ENCODE measurements around the gene CERT1. TPM values are rescaled to one million over a fixed set of nuclear protein-coding genes. Genes with fewer than 3 reads are reported as not detected.

CERT1 gene
- total RNA-seq, 4 donors from 2014 or later = 36.9 to 65.8 (median 43.0) TPM

DNA sequence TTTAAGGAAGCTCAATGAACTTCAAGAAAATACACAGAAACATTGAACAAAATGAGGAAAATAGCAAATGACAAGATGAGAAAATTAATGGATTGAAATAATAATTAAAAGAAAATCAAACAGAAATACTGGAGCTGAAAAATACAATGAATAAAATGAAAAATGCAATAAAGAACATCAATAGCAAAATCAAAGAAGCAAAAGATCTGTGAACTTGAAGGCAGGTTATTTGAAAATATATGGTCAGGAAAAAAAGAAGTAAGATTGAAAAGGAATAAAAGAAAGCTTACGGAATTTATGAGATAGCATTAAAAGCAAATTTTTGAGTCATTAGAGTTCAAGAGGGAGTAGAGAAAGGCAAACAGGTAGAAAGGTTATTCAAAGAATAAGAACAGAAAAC is 42.4 kb downstream of the CERT1 start:
- H3K4me1 ChIP-seq = no peaks in the 10 kb centered on the region
- H3K36me3 ChIP-seq = no peaks in the 10 kb centered on the region
- H3K4me3 ChIP-seq = no peak overlapping the region
- no peaks in the 10 kb centered on the region for H3K27me3 ChIP-seq
- DNase-seq = no peak
- no peak overlapping the region for H3K27ac ChIP-seq
- TF ChIP-seq, protein P1, sequence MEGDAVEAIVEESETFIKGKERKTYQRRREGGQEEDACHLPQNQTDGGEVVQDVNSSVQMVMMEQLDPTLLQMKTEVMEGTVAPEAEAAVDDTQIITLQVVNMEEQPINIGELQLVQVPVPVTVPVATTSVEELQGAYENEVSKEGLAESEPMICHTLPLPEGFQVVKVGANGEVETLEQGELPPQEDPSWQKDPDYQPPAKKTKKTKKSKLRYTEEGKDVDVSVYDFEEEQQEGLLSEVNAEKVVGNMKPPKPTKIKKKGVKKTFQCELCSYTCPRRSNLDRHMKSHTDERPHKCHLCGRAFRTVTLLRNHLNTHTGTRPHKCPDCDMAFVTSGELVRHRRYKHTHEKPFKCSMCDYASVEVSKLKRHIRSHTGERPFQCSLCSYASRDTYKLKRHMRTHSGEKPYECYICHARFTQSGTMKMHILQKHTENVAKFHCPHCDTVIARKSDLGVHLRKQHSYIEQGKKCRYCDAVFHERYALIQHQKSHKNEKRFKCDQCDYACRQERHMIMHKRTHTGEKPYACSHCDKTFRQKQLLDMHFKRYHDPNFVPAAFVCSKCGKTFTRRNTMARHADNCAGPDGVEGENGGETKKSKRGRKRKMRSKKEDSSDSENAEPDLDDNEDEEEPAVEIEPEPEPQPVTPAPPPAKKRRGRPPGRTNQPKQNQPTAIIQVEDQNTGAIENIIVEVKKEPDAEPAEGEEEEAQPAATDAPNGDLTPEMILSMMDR (IDR thresholded peaks at IDR 0.05) = no peak
- no peak for TF ChIP-seq POLR2A (IDR thresholded peaks at IDR 0.05)
- intact Hi-C loops (cut with DNase I; ENCODE audit: low total_unique reads) = no loop called here
- peaks cover 0 to 15% of the 10 kb centered on the region in 2 donors for H3K9me3 ChIP-seq

DNA sequence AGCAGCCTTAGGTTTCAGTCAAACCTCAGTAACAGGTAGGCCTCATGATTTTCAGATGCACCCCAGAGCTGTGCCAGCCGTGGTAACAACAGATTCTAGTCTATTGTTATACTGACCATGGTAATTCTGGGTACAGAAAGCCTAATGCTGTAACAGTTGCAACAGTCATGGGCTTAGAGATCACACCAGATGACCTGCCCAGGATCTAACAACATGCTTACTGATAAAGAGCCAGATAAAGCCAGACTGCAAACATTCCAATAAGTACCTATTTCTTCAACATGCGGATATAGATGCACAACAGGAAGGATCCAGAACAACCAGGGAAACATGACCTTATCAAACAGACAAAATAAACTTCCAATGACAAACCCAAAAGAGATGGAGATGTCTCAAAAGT is 42.8 kb downstream of the CERT1 start:
- peaks cover 0 to 15% of the 10 kb centered on the region in 2 donors for H3K9me3 ChIP-seq
- no peak overlapping the region for H3K27ac ChIP-seq
- DNase-seq = no peak
- no peaks in the 10 kb centered on the region for H3K27me3 ChIP-seq
- no peak for TF ChIP-seq POLR2A (IDR thresholded peaks at IDR 0.05)
- TF ChIP-seq, protein P1 (IDR thresholded peaks at IDR 0.05) = no peak
- no peaks in the 10 kb centered on the region for H3K36me3 ChIP-seq
- no peaks in the 10 kb centered on the region for H3K4me1 ChIP-seq
- intact Hi-C loops (cut with DNase I; ENCODE audit: low total_unique reads) = no loop called here
- no peak overlapping the region for H3K4me3 ChIP-seq

DNA sequence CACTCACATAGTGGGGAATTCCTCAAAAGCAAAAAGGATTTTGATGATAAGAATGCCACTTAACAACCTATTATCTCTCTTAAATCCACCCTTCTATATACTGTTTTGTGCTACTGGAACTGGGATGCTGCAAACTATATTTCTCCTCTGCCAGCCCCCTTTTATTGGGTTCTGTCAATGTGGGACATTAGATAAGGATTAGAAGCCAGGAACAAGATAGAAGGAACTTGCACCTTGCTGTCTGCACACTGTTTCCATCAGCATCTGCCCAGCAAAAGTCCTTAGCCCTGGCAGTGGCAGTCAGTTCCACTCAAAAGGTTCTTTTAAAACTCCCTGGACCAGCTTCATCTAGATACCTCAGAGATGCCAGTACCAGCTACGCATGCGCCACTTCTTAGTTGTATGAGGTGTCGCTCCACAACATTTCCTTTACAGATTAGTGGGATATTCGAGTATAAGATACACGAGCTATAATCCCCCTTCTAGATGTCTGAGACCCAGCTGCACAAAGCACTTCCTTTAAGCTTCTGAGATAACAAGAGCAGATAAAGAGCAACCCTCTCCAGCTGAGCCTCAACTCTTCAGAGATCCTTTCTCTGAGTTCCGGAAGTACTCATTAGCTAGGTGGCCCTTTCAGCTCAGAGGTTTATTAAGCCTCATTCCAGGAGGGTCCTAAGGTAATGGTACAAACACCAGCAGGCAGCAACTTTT is 45.3 kb downstream of the CERT1 start:
- no peak for DNase-seq
- H3K4me1 ChIP-seq = no peaks in the 10 kb centered on the region
- H3K4me3 ChIP-seq = no peak overlapping the region
- no peaks in the 10 kb centered on the region for H3K27me3 ChIP-seq
- H3K9me3 ChIP-seq = peaks cover 0 to 15% of the 10 kb centered on the region in 2 donors
- TF ChIP-seq, protein P1 (IDR thresholded peaks at IDR 0.05) = no peak
- TF ChIP-seq POLR2A (IDR thresholded peaks at IDR 0.05) = no peak
- no peaks in the 10 kb centered on the region for H3K36me3 ChIP-seq
- no peak overlapping the region for H3K27ac ChIP-seq
- intact Hi-C loops (cut with DNase I; ENCODE audit: low total_unique reads) = no loop called here

DNA sequence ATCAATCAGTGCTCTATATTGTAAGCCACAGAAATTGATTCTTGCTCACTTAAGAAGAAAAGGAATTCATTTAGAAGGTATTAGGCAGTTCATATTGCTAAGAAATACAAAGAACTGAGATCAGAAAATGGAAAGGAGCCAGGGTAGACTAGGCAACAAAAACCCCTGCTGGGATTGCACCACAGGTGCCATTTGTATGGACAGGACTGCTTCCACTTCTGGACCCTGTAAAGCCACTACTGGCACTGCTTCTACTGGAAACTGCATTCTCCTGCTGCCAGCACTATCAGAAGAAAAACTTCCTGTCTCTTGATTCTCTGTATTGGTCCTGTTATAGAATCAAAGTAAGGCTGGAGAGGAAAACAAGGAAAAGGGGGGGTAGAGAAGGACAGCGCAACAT is 45.9 kb downstream of the CERT1 start:
- no peak for TF ChIP-seq POLR2A (IDR thresholded peaks at IDR 0.05)
- TF ChIP-seq, protein P1 (IDR thresholded peaks at IDR 0.05) = no peak
- Histone ChIP-seq H3K36me3 (no peaks in the 10 kb centered on the region), H3K4me3 (no peak overlapping the region), H3K27me3 (no peaks in the 10 kb centered on the region), H3K4me1 (no peaks in the 10 kb centered on the region), H3K27ac (no peak overlapping the region), H3K9me3 (peaks cover 0 to 15% of the 10 kb centered on the region in 2 donors)
- DNase-seq = no peak
- intact Hi-C loops (cut with DNase I; ENCODE audit: low total_unique reads) = no loop called here

DNA sequence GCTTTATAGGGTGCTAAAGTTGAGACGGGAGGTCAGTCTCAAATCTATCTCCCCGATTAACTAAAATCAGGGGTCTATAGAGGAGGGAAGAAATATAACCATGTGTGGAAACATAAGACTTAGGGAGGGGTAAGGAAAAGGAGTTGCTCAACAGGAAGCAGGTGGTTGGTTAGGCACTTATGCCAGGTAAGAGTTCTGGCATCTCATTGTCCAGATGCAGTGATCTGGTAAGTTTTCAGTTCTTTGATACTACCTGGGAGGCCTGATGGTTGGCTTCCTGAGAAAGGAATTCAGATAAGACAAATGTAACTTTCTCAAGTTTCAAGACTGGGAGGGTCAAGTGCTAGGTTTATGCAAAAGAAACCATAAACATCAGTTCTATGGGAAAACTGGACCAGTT is 47.7 kb downstream of the CERT1 start:
- DNase-seq = no peak
- H3K4me3 ChIP-seq = no peak overlapping the region
- H3K27ac ChIP-seq = no peak overlapping the region
- no peaks in the 10 kb centered on the region for H3K36me3 ChIP-seq
- H3K27me3 ChIP-seq = no peaks in the 10 kb centered on the region
- no peaks in the 10 kb centered on the region for H3K4me1 ChIP-seq
- H3K9me3 ChIP-seq = peaks cover 0 to 6% of the 10 kb centered on the region in 2 donors
- intact Hi-C loops (cut with DNase I; ENCODE audit: low total_unique reads) = no loop called here
- TF ChIP-seq, protein P1 (IDR thresholded peaks at IDR 0.05) = no peak
